Inflammatory macrophage treated with lipopolysaccharide for 4 hours (primary cell): ENCODE results near the gene HDAC4.

Experiments used
- DNase-seq: peaks from one replicate; pipeline ENCODE4 v3.0.0-alpha.2; 2020

The HDAC4 gene

GRCh38 chr2:239194731-239195317 is 206.0 kb downstream of the HDAC4 start:
- no peak for DNase-seq

DNA sequence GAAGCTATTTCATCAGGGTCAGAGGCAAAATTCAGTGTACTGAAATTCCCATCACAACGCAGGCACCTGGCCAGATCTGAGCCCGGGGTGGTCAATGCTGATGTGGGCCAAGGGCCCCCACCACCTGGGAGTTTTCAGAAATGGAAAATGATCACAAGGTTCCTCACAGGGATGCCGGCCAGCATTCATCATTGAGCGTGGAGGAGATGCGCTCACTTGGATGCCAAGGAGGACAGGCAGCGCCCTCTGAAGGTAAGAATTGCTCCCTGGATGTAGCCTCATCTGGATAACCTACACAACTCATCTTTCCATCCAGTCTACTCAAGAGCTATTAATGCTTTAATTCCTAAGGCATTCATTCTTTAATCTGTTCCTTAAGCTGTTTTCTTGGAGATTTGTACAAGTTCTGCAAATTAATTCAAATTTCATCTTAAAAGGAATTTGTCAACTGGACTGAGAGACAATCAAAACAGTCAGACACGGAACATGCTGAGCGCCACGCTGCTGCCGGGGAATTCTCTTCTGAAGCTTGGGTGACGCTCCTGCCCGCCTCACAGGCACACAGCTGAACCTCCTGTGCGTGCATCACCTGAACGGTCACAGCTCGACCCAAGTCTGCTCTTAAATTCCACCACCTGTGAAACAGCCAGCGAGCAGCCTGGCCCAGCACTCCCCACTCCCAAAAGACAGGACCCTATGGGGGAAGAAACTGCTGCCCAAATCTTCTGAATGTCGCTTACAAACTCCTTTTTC is 206.7 kb downstream of the HDAC4 start:
- DNase-seq: no peak

- no peak for DNase-seq
Measured at GRCh38 chr2:239193401-239193811, 207.4 kb downstream of the HDAC4 start.

DNA sequence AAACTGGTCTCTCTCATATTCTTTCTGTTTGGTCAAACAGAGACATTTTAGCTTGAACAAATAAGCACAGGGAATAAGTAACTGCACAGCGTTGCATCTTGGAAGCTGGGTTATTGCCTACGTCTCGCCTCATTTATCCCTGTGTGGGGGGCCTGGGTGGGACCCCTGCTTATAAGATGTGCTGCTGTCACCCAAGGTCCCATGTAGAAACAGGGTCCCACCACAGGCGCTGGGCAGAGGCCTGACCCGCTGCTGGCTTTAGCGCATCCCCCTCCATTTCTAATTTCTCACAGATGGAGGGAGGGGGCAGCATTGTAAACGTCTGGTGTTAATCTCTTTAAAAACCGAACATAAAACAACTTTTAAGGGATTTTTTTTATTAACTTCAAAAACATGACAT is 207.8 kb downstream of the HDAC4 start:
- no peak for DNase-seq

- DNase-seq: no peak
Measured at GRCh38 chr2:239192456-239192855, 208.4 kb downstream of the HDAC4 start.

DNA sequence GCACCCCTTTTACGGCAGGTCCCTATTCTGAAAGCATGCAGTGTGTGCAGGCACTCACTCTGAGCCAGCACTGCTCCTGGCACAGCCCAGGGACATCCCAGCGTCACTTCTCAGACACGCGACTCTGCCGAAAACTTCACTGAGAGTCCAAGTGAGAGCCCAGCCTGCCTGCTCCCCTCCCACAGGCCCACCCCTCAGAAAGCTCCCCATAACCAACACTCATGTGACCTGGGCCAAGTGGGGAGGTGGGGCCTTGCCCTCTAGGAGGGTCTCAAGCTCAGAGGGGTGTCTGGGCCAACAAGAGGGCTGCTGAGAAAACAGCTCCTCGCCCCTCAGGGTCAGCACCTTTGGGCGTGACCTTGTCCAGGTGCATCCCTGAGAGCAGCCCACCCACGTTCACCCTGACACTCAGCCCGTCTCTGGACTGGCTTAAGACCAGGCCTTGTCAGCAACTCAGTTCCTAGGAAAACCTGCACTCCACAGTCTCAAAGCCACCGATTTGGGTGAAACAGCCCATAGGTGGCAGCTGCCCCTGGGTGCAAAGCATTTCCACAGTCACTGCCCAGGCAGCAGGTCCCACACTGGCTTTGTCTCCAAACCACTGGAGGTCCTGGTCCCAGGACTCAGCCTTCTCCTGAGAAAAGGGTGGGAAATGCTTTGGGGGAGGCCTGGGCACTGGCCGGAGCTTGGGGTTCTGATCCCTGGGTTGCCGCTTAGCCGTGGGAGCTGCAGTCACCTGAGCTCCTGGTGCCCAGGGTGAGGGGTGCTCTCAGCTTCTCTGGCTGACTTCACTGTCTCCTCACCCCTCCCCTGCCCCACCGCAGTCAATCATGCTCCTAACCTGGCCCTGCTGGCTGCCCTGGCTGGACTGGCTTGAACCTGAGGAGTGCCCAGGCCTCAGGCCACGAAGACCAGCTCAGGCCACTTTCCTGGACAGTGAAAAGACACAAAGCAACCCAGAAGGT is 209.6 kb downstream of the HDAC4 start:
- DNase-seq: no peak

- no peak for DNase-seq
Measured at GRCh38 chr2:239190361-239190760, 210.5 kb downstream of the HDAC4 start.

- DNase-seq: no peak
Measured at GRCh38 chr2:239189711-239190131, 211.1 kb downstream of the HDAC4 start.

- no peak for DNase-seq
Measured at GRCh38 chr2:239188536-239188935, 212.3 kb downstream of the HDAC4 start.

DNA sequence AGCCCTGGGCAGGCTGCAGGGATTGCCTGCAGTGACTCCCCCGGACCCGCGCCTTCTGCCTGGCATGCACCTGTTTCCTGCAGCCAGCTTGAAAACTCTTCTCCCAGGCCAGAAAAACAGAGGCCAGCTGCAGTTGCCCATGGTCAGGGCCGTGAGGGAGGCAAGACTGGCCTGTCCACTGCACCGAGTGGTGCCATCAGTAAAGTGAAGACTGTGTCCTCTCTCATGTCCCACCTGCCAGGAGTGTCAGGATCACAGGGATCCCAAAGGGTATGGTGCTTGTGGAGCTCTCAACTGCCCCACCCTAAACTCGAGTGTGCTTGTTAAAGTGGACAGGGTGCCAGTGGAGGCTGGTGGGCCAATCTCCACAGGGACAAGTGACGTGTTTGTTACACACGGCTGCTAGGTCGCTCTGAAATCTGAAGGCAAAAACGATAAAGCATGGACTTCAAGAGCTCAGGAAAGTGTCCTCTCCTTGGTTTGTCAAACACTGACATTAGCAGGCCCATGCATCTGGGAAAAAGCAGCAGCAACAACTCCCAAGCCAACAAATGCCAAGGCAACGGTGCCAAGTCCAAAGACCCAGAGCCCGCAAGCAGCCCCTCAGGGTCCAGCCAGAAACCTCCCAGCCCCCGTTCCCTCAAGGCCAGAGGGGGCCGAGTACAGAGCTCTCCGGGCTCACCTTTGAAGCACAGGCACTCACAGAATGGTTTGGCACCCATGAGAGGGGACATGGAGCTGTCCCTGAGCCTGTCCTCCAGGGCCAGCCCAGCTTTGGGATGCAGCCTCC is 213.2 kb downstream of the HDAC4 start:
- DNase-seq: no peak

DNA sequence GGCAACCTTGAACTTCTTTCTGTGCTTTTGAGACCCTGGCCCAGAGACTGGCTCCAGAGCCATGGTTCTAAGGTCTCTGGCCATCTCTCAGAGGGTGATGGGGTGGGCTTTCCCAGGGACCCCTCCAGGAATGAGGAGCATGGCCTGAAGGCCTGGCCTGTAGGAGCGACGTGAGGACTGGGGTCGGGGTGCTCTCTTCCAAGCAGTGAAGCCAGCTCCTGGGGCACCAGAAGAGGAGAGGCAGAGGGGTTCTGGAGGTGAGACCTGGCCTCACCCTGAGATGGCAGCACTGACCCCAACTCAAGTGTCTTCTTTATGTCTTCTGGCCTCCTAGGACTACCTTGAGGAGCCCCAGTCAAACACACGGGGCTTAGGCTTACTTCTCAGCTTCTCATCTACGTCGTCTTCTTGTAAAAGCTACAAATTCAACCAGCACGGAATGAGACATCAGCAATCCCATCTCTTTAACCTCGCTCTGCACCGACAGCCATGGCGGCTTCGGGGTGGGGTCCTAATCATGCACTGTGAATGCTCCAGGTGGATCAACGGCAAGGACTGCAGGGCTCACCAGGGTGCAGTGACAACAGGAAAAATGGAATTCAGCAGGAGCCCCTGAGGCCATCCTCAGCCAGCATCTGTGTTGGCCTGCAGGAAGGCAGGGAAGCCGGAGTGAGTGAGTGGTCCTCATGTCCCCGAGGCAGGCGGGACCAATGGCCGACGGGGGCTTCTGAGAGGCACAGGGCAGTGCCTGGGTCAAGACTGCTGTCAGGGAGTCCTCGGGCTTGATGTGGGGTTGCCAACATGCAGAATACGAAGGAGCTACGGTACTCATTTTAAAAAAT is 214.1 kb downstream of the HDAC4 start:
- DNase-seq: no peak

GRCh38 chr2:239184968-239185903 is 215.6 kb downstream of the HDAC4 start:
- no peak for DNase-seq

DNA sequence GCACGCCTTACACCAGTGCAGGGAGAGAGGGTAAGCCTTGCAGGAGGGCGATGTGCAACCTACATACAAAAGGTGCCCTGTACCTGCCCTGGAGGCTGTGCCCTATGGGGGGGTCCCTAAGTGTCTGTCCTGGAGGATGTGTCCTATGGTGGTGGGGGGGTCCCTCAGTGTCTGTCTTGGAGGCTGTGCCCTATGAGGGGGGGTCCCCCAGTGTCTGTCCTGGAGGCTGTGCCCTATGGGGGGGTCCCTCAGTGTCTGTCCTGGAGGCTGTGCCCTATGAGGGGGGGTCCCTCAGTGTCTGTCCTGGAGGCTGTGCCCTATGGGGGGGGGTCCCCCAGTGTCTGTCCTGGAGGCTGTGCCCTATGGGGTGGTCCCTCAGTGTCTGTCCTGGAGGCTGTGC is 216.6 kb downstream of the HDAC4 start:
- no peak for DNase-seq

- DNase-seq: no peak
Measured at GRCh38 chr2:239182981-239183791, 217.6 kb downstream of the HDAC4 start.

GRCh38 chr2:239181903-239182581 is 218.8 kb downstream of the HDAC4 start:
- DNase-seq: no peak

DNA sequence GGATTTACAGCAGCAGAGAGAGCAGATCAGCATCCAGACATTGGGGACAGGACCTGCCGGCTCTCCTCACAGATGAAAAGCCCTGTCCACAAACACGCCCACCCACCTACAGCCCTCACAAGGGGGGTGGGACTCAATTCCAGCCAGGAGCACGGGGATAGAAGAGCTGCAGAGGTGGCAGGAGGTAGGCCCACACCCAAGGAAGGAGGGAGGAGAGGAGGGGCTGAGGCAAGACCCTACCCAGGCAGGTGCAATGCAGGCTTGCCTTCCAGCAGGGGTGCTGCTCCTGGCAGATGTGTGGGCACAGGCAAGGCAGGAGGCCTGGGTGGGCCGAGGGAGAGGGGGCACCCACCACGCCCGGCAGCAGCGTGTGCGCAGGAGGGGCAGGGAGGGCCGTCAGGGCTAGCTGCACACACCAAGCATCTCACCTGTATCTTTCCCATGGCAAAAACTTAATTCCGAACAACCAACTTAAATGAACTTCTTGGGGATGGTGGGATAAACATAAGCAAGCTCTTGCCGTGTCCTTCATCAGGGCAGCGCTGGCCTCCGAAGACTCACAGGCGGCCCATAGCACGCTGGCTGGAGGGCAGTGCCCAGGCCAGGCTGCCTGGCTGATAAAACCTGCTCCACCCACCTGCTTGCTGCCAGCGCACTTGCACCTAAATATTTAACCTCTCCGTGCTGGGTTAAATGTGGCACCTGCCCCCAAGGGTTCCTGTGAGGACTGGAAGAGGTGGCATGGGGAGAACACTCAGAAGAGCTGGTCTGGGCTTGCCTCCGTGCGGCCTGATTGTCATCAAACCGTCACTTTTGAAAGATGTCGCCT is 219.5 kb downstream of the HDAC4 start:
- no peak for DNase-seq

- DNase-seq: no peak
Measured at GRCh38 chr2:239180526-239181073, 220.2 kb downstream of the HDAC4 start.

DNA sequence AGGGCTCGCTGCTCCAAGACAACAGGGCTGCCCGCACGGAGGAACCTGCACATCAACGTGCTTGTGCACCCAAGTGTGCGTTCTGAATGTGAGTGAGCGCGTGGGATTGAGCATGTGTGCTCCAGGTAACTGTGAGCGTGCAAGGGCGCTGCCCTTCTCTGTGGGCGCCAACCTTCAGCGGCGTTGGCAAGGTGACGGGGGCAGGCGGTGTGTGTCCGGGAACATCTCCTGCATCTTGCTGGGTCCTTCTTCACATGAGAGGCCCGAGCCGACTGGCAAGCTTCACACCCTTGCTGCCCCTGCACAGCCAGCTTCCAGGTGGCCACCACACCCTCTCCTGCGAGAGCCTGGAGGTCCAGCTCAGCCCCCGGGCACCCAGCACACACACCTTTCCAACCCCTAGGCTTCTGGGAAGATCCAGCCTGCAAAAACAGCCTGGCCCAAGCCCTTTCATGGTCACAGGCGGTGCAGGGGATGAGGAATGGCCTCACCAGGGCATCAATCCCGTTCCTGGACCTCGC is 220.9 kb downstream of the HDAC4 start:
- no peak for DNase-seq
